G401 (cell line): ENCODE results near the gene OR52W1. TPM values are rescaled to one million over a fixed set of nuclear protein-coding genes. Genes with fewer than 3 reads are reported as not detected.
"Not testable (repeated sequence)": the region's sequence is repeated elsewhere in the genome, so short reads cannot be mapped to it uniquely, and the experiment has no call there.

Experiments
- DNase-seq: peaks from one replicate; pipeline ENCODE4 v3.0.0-alpha.2; 2015; ENCODE audit warnings: low spot score
- in situ Hi-C: cut with HindIII; loops from 2 replicates; pipeline ENCODE4 v1.10.0; 2016; ENCODE audit warnings: low sequenced_read_pairs, mixed read lengths
- total RNA-seq: library from RNA; depleted of rRNA; stranded (reverse); fragments of >200 nt; shearing (Covaris generic); gene quantifications from 2 replicates; pipeline ENCODE4 v1.2.3, GENCODE V29; 2014; rRNA removed

Gene OR52W1
- total RNA-seq, 1 experiment from 2014 or later: not detected

DNA sequence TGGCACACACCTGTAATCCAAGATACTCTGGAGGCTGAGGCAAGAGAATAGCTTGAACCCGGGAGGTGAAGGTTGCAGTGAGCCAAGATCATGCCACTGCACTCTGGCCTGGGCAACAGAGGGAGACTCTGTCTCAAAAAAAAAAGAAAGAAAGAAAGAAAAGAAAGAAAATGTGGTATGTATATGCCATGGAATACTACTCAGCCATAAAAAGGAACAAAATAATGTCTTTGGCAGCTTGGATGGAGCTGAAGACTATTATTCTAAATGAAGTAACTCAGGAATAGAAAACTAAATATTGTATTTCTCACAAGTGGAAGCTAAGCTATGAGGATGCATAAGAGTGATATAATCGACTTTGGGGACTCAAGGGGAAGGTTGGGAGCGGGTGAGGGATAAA, 49.9 kb downstream of the OR52W1 start:
- DNase-seq, in situ Hi-C loops: not testable (repeated sequence)

Other genes with a start within 250 kb of the OR52W1 start
- not detected in 2 replicates for gene OR56A5, start 230.7 kb upstream of the OR52W1 start, total RNA-seq
- gene OR52L1, start 212.2 kb upstream of the OR52W1 start, total RNA-seq: not detected in 2 replicates
- not detected in 2 replicates for gene OR56A4, start 192.3 kb upstream of the OR52W1 start, total RNA-seq
- not detected in 2 replicates for gene OR56A1, start 168.5 kb upstream of the OR52W1 start, total RNA-seq
- not detected in 2 replicates for gene OR56B4, start 91.5 kb upstream of the OR52W1 start, total RNA-seq
- not detected in 2 replicates for gene OR52B2, start 28.9 kb upstream of the OR52W1 start, total RNA-seq
- gene C11orf42, start 6.3 kb downstream of the OR52W1 start, total RNA-seq: not detected in 2 replicates
- 16.1 and 38.0 TPM in 2 replicates for gene FHIP1B, start 35.4 kb downstream of the OR52W1 start, total RNA-seq
- gene CNGA4, start 39.9 kb downstream of the OR52W1 start, total RNA-seq: not detected in 2 replicates
- not detected in 2 replicates for gene CCKBR, start 60.6 kb downstream of the OR52W1 start, total RNA-seq
- gene CAVIN3, start 121.3 kb downstream of the OR52W1 start, total RNA-seq: 59.5 and 60.8 TPM in 2 replicates
- gene SMPD1, start 191.2 kb downstream of the OR52W1 start, total RNA-seq: 7.3 and 14.1 TPM in 2 replicates
- 41.4 and 44.6 TPM in 2 replicates for gene APBB1, start 219.9 kb downstream of the OR52W1 start, total RNA-seq
- not detected in 2 replicates for gene HPX, start 241.8 kb downstream of the OR52W1 start, total RNA-seq